Measurements from ENCODE around the gene FUT1.
A peak's percentile ranks its signal among the peaks of the same experiment; 100 is the strongest.
"Not testable (repeated sequence)": the region's sequence is repeated elsewhere in the genome, so short reads cannot be mapped to it uniquely, and the experiment has no call there.

The FUT1 gene

DNA sequence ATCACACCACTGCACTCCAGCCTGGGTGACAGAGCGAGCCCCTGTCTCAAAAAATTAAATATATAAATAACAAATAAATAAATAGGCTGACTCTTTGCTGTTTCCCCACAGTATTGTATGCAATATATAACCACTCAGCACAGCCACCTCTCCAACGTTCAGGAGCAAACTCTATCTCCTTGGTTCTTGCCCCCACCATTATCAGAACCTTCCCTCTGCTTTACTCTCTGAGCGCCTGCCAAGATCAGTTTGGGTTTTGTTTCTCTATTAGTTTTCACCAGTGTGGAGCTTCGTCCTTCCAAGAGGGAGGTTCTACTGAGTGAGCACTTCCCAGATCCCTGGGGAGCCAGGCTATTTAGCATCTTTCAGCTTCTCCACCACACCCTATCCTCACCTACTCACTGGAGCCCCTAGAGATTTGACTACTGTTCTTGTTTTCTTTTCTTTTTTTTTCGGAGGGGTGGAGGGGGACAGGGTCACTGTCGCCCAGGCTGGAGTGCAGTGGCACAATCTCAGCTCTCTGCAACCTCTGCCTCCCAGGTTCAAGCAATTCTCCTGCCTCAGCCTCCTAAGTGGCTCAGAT, 15.8 kb upstream of the FUT1 start:
- not testable (repeated sequence) for DNase-seq

- not testable (repeated sequence) for DNase-seq
Observed at GRCh38 chr19:48765816-48766215, 13.4 kb upstream of the FUT1 start.

- DNase-seq: no peak
Observed at GRCh38 chr19:48760504-48761205, 8.2 kb upstream of the FUT1 start.

- no peak for DNase-seq
Observed at GRCh38 chr19:48757741-48758144, 5.3 kb upstream of the FUT1 start.

DNA sequence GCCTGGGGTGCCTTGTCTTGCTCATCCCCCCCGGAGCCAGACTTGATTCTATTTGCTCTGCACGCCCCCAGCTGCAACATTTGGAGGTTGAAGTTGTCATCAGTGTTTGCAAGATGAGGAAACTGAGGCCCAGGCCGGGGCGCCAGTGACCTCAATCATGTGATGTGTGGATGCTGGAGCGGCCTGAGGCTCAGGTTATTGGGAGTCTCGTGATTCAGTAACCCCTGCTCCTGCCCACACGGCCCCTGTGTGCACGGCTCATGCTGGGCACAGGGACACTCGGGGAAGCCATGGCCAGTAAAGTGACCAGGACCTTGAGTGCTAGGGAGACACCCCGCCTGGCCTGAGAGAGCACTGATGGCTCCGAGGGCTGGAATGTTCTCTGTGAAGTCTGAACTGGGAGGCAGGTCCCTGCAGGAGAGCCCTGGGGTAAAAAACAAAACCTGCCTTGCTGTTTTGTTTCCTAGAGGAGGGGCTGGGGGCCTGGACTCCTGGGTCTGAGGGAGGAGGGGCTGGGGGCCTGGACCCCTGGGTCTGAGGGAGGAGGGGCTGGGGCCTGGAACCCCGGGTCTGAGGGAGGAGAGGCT, 4.7 kb upstream of the FUT1 start:
- no peak for DNase-seq

- no peak for DNase-seq
Observed at GRCh38 chr19:48756686-48757085, 4.2 kb upstream of the FUT1 start.

DNA sequence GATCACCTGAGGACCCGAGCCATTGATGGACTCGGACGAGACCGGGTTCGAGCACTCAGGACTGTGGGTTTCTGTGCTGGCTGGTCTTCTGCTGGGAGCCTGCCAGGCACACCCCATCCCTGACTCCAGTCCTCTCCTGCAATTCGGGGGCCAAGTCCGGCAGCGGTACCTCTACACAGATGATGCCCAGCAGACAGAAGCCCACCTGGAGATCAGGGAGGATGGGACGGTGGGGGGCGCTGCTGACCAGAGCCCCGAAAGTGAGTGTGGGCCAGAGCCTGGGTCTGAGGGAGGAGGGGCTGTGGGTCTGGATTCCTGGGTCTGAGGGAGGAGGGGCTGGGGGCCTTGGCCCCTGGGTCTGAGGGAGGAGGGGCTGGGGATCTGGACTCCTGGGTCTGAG, 3.8 kb upstream of the FUT1 start:
- DNase-seq: no peak

GRCh38 chr19:48755787-48756186, 3.3 kb upstream of the FUT1 start:
- DNase-seq: no peak

GRCh38 chr19:48755084-48755641, 2.7 kb upstream of the FUT1 start, which contains the start of gene FGF21:
Gene FGF21 (plus strand): TSS chr19:48755524. CDS start chr19:48756237, 713 bp downstream.
- no peak for DNase-seq

DNA sequence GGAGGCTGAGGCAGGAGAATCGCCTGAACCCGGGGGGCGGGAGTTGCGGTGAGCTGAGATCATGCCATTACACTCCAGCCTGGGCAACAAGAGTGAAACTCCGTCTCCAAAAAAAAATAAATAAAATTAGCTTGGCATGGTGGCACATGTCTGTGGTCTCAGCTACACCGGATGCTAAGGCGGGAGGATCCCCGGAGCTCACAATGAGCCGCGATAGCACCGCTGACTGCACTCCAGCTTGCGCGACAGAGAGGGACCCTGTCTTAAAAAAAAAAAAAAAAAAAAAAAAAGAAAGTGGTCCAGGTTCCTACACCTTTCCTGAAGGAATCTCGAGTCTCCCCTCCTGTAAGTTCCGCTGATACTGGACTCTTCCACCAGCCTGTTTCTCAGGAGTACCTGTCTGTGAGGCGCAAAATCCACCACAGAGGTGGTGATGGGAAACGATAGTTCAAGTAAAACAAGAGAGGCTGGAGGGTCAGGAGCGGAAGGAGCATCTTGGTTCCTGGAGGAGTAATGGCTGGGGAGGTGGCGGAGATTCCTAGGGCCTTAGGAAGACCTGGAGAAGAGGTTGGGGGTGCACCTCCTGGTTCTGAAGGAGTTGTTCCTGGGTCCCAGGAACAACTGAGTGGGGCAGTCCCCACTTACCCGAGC, 471 bp downstream of the FUT1 start:
- DNase-seq: peak in 1 of 2 experiments; percentile 39

GRCh38 chr19:48750771-48751504, 1.5 kb downstream of the FUT1 start:
- DNase-seq: no peak

DNA sequence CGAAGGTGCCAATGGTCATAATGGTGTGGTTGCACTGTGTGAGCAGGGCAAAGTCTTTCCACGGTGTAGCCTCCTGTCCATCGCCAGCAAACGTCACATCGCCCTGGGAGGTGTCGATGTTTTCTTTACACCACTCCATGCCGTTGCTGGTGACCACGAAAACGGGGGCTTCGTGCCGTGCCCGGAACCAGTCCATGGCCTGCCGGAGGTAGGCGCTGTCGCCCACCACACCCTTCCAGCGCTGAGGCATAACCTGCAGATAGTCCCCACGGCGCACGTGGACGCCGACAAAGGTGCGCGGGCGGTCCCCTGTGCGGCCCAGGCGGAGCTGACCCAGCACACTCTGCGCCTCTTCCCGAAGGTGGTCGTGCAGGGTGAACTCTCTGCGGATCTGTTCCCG, 2.1 kb downstream of the FUT1 start:
- no peak for DNase-seq

DNA sequence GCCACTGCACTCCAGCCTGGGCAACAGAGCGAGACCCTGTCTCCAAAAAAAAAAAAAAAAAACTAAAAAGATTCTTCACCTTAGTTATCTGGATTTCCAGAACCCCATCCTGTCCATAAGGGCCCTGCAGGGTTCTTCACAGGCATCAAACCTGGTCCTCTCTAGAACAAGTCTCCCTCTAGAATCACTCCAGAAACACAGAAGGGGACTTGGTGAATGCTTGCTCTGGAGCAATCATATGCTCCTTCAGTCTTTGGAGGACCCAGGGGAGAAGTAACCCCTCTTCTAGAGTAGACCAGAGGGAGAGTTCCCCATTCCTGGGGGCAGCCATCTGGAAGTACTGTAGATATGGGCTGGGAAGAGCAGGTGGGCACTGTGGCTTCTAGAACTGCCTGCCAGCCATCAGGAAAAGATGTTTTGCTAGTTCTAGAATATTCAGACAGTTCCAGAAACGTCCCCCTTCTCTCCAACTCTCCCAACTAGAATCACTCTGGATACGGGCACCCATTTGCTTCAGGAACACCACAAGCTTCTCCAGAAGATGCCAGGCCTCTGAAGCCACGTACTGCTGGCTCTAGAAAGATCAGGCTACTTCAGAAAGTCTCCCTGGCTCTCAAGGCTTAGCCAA, 2.8 kb downstream of the FUT1 start:
- DNase-seq: no peak

DNA sequence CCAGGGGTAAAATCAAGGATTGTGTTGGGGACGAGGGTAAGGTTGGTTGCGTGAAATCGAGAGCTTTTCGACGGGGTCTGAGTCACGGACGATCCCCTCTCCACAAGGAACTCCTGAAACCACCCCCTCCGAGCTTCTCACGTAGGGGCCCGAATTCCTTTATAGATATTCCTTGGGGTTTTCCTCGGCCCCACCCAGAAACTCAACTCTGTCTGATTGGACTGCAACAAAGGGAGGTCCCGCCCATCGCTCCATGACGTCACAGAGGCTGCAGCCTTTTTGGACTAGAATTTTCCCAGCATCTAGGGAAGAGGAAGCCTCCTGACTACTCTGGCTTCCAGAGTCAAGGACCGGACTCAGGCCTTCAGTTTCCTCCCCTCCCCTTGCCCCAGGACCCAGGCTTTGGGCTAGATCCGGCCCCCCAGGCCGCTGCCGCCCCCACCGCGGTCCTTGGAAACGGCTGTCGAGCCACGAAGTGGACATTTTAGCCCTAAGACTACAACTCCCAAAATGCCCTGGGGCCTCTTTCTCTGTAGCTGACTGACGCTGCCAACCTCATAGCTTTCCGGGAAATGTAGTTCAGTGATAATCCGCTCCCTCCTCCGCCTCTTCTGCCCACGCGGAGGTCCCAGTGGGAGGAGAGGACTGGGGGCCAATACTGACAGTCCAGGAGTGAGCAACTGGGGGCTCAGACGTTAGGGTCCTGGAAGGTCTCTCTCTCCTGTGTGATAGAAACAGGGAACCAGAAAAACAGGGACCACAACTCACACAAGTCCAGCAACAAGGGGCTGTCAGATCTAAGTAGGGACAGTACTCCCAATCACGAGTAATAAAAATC, 5.5 kb downstream of the FUT1 start, which contains the start of gene IZUMO1:
IZUMO1 (minus strand) TSS at position 172 of the 838 bp plus-strand sequence. CDS start 1,050 bp downstream, outside the sequence.
- DNase-seq: peak; percentile 82 to 87

GRCh38 chr19:48746110-48746509, 6.3 kb downstream of the FUT1 start:
- no peak for DNase-seq

DNA sequence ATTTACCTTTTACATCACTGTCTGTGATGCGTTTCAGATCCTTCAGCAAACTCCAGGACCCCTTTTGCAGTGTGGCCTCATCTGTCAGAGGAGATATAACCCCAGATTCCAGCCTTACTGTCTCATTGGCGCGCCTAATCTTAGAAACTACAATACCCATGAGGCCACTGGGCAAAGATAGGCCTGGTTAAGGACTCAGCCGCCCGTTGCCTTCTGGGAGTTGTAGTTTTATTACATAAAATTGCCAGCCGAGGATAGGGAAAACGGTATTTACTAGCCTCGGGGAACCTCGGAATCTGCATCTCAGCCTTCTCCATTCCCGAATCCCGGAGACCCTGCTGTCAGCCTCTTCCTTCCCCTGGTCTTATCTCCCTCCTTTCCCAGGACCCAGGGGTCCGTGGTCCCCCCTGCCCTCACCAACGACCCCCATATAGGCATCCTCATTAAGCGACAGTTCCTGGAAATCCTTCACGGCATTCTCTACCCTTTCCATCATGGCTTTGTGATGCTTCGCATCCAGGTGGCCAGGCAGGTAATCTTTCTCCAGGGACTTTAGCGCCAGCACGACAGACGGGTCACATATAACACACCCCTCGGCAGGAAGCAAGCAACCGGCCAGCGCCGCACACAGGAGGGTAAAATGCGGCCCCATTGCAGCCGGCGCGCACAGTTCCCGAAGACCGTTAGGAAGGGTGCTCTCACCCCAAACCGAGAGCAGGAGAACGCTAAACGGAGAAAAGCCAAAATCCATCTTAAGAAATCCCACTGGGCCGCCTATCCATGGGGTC, 7.0 kb downstream of the FUT1 start:
- peak in 1 of 2 experiments; percentile 76 for DNase-seq

- DNase-seq: no peak
Observed at GRCh38 chr19:48742096-48742495, 10.3 kb downstream of the FUT1 start.

- no peak for DNase-seq
Observed at GRCh38 chr19:48741129-48741999, 11.1 kb downstream of the FUT1 start.
